SU-DHL-6 (cell line): Measurements from ENCODE around the gene NUP210.

Source experiments
- EZH2phosphoT487 ChIP-seq: fragments of 200-600 bp; sonication (generic), shearing (Covaris generic); conservative IDR thresholded peaks from 2 replicates; pipeline ENCODE4 v1.6.1; 2018; ENCODE audit warnings: mild to moderate bottlenecking, antibody characterized with exemption, low read length, moderate library complexity, mixed read lengths
- TF ChIP-seq, protein P1 (sequence below): fragments of 200-600 bp; sonication (generic); IDR thresholded peaks from one replicate; pipeline ENCODE4 v1.5.1; 2017; ENCODE audit warnings: antibody characterized with exemption, mild to moderate bottlenecking, low read length, moderate library complexity; ENCODE audit not compliant: insufficient read depth, poor library complexity, severe bottlenecking

- TF ChIP-seq, protein P1, sequence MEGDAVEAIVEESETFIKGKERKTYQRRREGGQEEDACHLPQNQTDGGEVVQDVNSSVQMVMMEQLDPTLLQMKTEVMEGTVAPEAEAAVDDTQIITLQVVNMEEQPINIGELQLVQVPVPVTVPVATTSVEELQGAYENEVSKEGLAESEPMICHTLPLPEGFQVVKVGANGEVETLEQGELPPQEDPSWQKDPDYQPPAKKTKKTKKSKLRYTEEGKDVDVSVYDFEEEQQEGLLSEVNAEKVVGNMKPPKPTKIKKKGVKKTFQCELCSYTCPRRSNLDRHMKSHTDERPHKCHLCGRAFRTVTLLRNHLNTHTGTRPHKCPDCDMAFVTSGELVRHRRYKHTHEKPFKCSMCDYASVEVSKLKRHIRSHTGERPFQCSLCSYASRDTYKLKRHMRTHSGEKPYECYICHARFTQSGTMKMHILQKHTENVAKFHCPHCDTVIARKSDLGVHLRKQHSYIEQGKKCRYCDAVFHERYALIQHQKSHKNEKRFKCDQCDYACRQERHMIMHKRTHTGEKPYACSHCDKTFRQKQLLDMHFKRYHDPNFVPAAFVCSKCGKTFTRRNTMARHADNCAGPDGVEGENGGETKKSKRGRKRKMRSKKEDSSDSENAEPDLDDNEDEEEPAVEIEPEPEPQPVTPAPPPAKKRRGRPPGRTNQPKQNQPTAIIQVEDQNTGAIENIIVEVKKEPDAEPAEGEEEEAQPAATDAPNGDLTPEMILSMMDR = no peak
- no peak for TF ChIP-seq EZH2phosphoT487
Observed at GRCh38 chr3:13347390-13347950, 72.7 kb downstream of the NUP210 start.
